A204.1 (cell line): ENCODE data around the gene BUD13.

ENCODE experiments used
- FAIRE-seq: peaks from 2 replicates; lab custom pipeline; 2012; peaks lifted over from hg19 to GRCh38; lab: Jason Lieb, UNC

Gene BUD13

GRCh38 chr11:116792869-116793771 lies 20.3 kb upstream of the BUD13 start:
- no peak for FAIRE-seq

GRCh38 chr11:116792144-116792868 lies 19.5 kb upstream of the BUD13 start:
- no peak for FAIRE-seq

GRCh38 chr11:116791813-116792143 lies 19.0 kb upstream of the BUD13 start, which contains the start of gene APOA5:
APOA5 (minus strand) TSS chr11:116791879; CDS start chr11:116791860, 19 bp downstream.
- no peak for FAIRE-seq

DNA sequence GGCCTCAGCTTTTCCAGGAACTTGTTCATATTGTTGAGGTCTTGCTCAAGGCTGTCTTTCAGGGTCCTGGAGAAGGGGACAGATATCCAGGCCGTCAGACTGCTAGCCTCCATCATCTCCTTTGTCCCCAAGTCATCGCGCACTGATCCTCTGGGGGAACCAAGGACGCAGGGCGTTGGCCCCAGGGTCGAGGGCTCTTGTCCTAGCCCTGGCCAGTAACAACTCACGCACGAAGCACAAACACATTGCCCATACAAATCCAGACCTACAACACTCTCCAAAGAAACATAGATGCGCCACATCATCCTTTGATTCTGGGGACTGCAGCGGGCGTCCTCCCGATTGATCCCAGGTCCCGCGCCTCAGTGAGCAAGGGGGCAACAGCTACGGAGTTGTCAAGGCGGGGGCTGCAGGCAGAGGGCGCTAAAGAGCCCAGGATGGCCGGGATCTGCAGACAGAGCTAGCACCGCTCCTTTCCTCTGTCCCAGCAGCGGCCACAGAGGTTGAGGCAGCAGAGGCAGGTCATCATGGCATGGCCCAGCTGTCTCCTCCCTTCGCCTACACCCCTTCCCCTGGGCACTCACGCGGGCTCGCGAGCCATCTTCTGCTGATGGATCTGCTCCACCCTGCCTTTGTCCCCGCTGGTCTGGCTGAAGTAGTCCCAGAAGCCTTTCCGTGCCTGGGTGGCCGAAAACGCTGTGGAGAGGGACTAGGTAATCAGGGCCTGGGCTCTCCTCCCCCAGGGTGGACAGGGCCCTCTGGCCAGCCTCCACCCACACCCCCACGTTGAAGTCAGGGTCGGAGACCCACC lies 18.4 kb upstream of the BUD13 start:
- FAIRE-seq, result no peak

DNA sequence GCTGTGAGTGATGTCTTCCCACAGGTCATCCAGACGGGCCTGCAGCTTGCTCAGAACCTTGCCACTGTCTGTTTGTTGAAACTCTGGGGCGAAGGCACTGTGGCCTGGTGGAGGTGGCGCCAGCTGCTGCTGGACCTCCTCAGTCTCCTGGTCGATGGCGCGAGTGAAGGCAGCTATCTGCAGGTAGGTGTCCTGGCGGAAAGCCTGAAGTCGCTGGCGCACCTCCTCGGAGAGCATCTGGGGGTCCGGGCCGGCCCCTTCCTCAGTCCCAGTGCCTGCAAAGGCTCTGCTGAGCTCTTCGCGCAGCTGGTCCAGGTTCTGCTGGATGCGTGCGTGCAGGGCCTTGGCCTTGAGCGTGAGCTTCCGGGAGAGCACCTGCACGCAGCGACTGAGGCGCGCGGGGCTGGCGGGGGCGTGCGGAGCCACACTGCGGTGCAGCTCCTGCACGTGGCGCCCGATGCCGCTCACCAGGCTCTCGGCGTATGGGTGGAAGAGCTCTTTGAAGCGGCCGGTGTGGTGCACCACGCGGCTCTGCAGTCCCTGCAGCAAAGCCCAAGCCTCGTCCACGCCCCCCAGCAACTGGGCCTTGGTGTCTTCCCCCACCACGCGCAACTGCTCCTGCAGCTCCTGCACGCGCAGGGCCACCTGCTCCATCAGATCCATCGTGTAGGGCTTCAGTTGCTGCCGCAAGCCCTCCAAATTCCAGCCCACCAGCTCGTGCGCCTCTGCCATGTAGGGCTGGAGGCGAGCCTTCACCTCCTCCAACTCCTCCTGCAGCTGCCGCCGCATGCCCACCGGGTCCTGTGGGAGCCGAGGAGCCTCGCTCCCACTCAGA lies 17.6 kb upstream of the BUD13 start:
- no peak for FAIRE-seq

DNA sequence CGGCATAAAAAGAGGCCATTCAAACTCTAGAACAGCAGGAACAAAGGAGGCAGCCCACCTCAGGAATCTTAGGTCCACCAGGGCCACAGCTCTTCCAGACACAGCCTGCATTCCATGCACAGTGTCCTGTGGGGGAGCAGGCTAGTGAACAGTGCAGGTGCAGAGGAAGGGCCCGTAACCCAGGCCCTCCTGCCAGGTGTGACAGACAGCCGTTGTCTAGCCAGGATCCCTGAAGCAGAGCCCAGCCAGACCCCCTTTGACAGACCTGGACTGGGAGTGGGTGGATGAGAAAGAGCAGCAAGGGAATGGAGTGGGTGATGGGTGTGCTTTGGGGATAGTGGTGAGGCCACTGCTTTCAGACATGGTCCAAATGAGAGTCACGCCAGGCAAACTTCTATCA lies 16.2 kb upstream of the BUD13 start:
- no peak for FAIRE-seq

DNA sequence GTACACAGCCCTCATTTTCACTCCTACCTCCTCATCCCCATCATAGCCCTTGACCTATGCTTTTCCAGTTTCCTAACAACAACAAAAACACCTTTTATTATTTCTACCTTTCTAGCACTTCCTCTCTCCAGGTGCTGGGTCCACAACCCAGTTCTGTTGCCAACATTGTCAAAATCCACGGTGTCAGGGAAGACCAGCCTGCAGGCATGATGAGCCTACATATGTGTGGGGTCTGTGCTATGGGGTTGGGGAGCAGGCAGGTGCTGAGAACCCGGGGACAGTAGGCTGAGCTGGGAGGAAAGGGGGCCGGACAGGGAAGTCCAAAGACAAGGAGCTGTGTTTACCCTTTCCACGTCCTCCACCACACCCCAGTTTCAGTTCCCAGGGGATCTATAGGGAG lies 15.7 kb upstream of the BUD13 start:
- FAIRE-seq, result no peak

- FAIRE-seq, result no peak
Measured at GRCh38 chr11:116787786-116788486, 15.1 kb upstream of the BUD13 start, which contains the start of gene ZPR1. ZPR1 (minus strand) TSS chr11:116788023; CDS start chr11:116787990, 33 bp downstream.

GRCh38 chr11:116787436-116787785 lies 14.6 kb upstream of the BUD13 start:
- FAIRE-seq, result no peak

DNA sequence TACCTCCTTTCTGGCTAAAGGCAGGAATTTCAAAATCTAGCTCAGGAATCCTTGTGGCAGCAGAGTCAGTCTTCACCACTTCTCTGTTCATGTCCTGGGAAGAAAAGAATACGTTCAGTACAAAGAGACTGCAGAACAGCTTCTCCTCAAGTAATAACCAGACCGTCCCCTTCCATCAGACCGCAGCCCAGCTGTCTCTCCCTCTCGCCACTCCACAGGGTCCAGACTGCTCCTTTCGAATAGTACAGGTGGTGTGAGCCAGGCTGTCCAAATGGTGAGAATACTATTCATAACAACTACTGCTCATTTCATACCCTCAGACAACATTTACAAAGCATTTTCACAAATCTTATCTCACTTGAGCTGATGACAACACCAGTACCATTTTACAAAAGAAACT lies 14.2 kb upstream of the BUD13 start:
- FAIRE-seq, result no peak

DNA sequence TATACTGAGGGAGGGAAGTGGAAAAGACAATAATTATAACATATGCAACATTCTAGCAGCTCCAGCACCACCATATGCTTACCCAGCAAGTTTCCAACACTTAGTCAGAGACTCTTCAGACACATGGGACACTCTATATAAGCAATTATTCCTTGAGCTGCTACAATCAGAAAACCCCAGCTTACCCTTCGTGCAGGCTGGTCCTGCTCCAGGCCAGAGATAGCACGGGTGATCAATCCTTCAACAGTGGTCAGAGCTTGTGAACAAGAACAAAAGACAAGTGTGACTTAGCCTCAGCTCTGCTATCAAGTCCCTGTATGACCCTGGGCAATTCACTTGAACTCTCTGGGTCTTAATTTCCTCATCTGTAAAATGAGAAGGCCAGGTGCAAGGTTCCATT lies 13.5 kb upstream of the BUD13 start:
- FAIRE-seq, result no peak

DNA sequence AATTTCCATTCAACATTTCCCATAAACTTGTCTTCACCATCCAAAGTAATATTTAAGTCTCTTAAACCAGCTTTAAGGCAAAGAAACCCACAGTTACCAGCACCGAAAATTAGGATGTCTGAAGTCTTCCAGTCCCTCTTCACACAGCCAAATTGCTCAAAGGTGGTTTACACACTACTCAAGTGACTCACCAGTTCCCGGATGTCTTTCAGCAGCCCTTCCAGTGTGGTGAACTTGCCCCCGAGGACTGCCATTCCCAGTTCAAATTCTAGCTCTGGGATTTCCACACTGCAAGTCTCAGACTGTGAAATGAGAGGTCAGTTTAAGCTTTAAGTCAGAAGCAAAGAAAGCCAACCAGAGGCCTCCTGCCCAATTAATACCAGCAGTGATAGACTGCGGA lies 9.9 kb upstream of the BUD13 start:
- FAIRE-seq, result no peak

DNA sequence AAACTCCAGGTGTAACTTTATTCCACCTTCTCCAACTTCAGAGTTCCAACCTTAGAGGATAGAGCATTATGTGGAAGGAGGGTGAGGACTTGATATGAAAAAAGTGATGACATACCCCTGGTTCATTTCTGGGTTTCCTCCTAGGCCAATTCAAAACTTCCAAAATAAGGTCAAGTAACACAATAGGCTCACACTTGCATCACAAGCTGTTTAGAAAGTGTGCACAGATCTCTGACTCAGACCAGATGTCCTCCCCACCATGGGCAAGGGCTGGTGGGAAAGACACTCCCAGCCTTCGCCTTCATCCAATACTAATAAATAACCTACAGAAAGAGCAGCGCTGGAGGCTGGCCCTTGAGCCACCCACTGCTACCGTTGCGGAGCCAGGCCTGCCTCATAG lies 5.8 kb upstream of the BUD13 start:
- no peak for FAIRE-seq

DNA sequence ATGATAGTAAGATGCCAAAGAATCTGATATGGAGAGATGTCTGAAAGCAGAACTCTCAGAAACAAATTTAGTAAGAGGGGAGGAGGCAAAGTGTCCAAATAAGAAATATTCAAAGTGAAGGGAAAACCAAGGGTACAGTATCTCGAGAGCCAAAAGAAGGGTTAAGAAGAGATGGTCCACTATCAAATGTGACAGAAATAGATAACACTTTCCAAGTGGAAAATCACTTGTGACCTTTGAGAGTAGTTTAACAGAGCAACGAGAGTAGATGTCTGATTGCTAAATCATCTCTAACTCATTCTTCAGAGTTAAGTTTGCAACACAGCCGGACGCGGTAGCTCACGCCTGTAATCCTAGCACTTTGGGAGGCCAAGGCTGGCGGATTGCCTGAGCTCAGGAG lies 4.3 kb upstream of the BUD13 start:
- FAIRE-seq, result no peak

DNA sequence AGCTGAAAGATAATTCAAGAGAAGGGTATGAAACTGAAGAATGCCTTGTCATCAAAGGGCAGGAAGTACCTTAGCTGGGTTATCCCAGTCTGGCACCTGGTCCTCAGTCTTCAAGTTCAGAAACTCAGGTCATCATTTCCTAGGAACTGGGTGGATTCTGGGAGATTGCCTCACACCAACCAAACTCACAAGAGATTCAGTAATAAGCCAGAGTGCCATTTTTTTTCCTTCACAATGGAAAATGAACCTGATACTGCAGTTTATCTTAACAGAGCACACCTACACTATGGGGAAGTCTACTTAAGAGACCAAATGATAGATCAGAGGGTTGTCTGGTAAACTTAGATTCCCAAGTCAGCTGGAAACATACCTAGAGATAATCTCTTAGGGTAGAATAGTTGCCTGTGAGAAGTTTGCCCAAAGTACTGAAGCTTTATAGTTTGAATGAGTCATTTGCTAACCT lies 3.8 kb upstream of the BUD13 start:
- no peak for FAIRE-seq

DNA sequence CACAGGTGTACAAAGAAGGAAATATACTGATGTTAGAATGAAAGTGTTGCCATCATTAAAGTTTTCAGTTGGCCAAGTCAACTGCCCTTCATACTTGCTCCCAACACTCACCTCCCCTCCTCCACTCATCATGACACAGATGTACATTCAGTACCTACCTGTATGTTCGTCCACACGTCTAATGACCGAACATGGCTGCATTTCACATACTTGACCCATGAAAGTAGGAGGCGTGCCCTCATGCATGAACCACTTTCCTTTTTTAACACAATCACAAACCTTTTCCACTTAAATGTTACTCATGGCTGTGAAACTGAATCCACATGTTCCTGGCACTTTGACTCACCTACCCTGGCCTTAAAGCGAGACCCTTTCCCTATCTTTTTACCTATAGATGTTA lies 3.2 kb upstream of the BUD13 start:
- FAIRE-seq, result no peak

DNA sequence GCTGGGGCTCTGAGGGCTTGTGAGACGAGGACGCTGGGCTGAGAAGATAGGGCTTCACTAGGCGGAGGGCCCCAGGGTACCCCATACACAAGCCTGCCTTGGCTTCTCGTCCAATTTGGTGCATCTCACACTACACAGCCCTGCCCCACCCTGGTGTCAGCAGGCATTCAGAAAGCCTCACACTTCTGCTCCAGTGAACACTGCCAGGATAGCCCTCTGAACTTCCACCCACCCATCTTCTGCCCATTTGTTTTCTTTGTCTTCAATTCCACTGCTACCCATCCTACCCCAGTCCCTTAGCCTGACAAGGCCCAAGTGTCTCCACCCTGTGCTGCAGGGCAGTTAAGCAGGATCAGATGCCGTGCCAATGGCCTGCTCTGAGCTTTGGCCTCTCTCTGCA lies 1.9 kb upstream of the BUD13 start:
- no peak for FAIRE-seq

DNA sequence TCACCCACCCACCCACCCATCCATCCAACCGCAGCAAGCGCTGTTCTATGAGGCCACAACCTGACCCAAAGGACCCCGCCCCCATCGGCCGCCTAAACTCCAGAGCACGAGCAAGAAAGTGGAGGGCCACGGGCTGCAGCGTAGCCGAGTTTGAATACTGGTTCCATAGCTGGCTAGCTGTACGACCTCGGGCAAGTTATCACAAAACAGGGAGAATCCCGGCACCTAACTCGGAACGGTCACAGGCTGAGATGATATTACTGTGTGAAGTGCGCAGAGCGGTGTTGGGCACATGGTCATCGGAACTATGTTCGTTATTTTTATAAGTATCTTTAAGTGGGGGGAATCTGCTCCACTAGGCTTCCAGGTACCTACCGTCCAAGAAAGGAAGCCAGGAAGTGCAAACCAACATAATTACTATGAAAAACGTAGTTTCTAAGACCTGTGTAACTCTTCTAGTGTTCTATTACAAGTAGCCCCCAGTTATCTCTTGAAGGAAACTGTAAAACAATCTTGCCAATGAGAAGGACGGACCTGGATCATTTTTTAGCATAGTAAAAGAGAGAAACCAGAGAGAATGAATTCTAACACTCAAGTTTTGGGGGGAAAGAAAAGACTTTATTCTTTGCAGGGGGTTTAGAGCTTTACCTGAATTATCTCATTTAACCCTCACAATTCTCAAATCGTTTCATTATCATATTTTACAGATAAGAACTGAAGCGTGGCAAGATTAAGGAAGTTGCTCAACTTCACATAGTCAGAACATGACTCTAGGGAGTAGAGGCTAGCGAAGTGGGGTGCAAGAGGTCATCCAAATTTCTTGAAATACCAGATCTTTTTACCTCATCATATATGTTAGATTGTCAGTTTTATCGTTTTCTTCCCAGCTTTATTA lies 663 bp upstream of the BUD13 start:
- FAIRE-seq, result no peak

GRCh38 chr11:116771935-116772334 lies 852 bp downstream of the BUD13 start:
- FAIRE-seq, result no peak

- no peak for FAIRE-seq
Measured at GRCh38 chr11:116762132-116762531, 10.7 kb downstream of the BUD13 start.
